HEK293T (cell line): ENCODE measurements around the gene LIMCH1.

Experiments
- CTCF ChIA-PET: fragments of 350-600 bp; formaldehyde crosslinking; extraction: SDS; loops from one replicate; lab custom pipeline; 2021; ENCODE audit warnings: antibody characterized with exemption, inconsistent platforms; lab: Yijun Ruan, JAX
- POLR2A ChIA-PET: fragments of 350-600 bp; formaldehyde crosslinking; extraction: SDS; loops from one replicate; lab custom pipeline; 2020; ENCODE audit warnings: antibody characterized with exemption, inconsistent platforms; lab: Yijun Ruan, JAX
- DNase-seq: peaks from one replicate; pipeline ENCODE4 v3.0.0; 2012; ENCODE audit warnings: mixed read lengths; ENCODE audit errors: extremely low spot score
- ARNT ChIP-seq: fragments of 450-650 bp; IDR thresholded peaks from 2 replicates; pipeline ENCODE4 v1.6.1; 2017; ENCODE audit warnings: mild to moderate bottlenecking
- BHLHE40 ChIP-seq: fragments of 450-650 bp; IDR thresholded peaks from 2 replicates; pipeline ENCODE4 v1.6.1; 2016; ENCODE audit warnings: mild to moderate bottlenecking, moderate library complexity, borderline replicate concordance
- CTBP1 ChIP-seq: fragments of 450-650 bp; IDR thresholded peaks from 2 replicates; pipeline ENCODE4 v1.6.1; 2016; ENCODE audit warnings: borderline replicate concordance
- ELF4 ChIP-seq: fragments of 450-650 bp; IDR thresholded peaks from 2 replicates; pipeline ENCODE4 v1.6.1; 2017; ENCODE audit warnings: antibody characterized with exemption
- FOXA1 ChIP-seq: fragments of 450-650 bp; IDR thresholded peaks from 2 replicates; pipeline ENCODE4 v1.6.1; 2016; ENCODE audit warnings: mild to moderate bottlenecking
- FOXK2 ChIP-seq: fragments of 450-650 bp; IDR thresholded peaks from 2 replicates; pipeline ENCODE4 v1.6.1; 2016; ENCODE audit warnings: mild to moderate bottlenecking
- FOXM1 ChIP-seq: fragments of 450-650 bp; IDR thresholded peaks from 2 replicates; pipeline ENCODE4 v1.6.1; 2017; ENCODE audit warnings: mild to moderate bottlenecking, borderline replicate concordance
- HDGF ChIP-seq: fragments of 450-650 bp; IDR thresholded peaks from 2 replicates; pipeline ENCODE4 v1.6.1; 2017; ENCODE audit warnings: antibody characterized with exemption, borderline replicate concordance
- L3MBTL2 ChIP-seq: fragments of 450-650 bp; conservative IDR thresholded peaks from 2 replicates; pipeline ENCODE4 v1.6.1; 2016; ENCODE audit warnings: mild to moderate bottlenecking
- LEF1 ChIP-seq: fragments of 450-650 bp; IDR thresholded peaks from 2 replicates; pipeline ENCODE4 v1.6.1; 2017; ENCODE audit warnings: mild to moderate bottlenecking, borderline replicate concordance
- NFRKB ChIP-seq: fragments of 450-650 bp; IDR thresholded peaks from 2 replicates; pipeline ENCODE4 v1.6.1; 2016; ENCODE audit warnings: mild to moderate bottlenecking, moderate library complexity
- PKNOX1 ChIP-seq: fragments of 450-650 bp; IDR thresholded peaks from 2 replicates; pipeline ENCODE4 v1.6.1; 2016
- SP1 ChIP-seq: fragments of 450-650 bp; IDR thresholded peaks from 2 replicates; pipeline ENCODE4 v1.6.1; 2017
- SUZ12 ChIP-seq: fragments of 450-650 bp; IDR thresholded peaks from 2 replicates; pipeline ENCODE4 v1.6.1; 2016; ENCODE audit warnings: mild to moderate bottlenecking
- TARDBP ChIP-seq: fragments of 450-650 bp; IDR thresholded peaks from 2 replicates; pipeline ENCODE4 v1.6.1; 2016
- ZNF384 ChIP-seq: fragments of 450-650 bp; IDR thresholded peaks from 2 replicates; pipeline ENCODE4 v1.6.1; 2016

The LIMCH1 gene

GRCh38 chr4:41661442-41662076 is 123.6 kb downstream of the LIMCH1 start:
- CTCF ChIA-PET, result interaction anchor here (0.6 to 1.4 kb wide), 9 partner anchors 225 to 447 kb away, joined by 3 to 8 read pairs (median 4); partner anchors contain the start of gene APBB2

GRCh38 chr4:41665636-41666207 is 127.8 kb downstream of the LIMCH1 start:
- ChIA-PET CTCF (no interaction called here), POLR2A (no interaction called here)
- no peak for TF ChIP-seq CTBP1
- no peak for TF ChIP-seq ARNT
- TF ChIP-seq FOXA1, result no peak
- TF ChIP-seq L3MBTL2, result no peak
- no peak for TF ChIP-seq PKNOX1
- TF ChIP-seq TARDBP, result no peak
- TF ChIP-seq LEF1, result no peak
- TF ChIP-seq FOXK2, result no peak
- TF ChIP-seq BHLHE40, result no peak
- no peak for TF ChIP-seq SP1
- no peak for TF ChIP-seq ZNF384
- no peak for TF ChIP-seq SUZ12
- no peak for TF ChIP-seq FOXM1
- DNase-seq, result no peak

More at GRCh38 chr4:41661442-41662076, 123.6 kb downstream of the LIMCH1 start:
- TF ChIP-seq L3MBTL2 (no peak), NFRKB (no peak), ARNT (no peak), ELF4 (no peak), BHLHE40 (no peak), ZNF384 (no peak), TARDBP (no peak), HDGF (no peak), SUZ12 (no peak), FOXK2 (no peak), FOXM1 (no peak), PKNOX1 (no peak), LEF1 (no peak), SP1 (no peak)
- peak; percentile 65 for DNase-seq
- POLR2A ChIA-PET, result interaction anchor here (1.0 kb wide), 1 partner anchor 381 kb away, joined by 3 read pairs; no protein-coding TSS in a partner anchor

- no peak for DNase-seq
- CTCF ChIA-PET, result interaction anchor here (0.6 to 0.7 kb wide), 3 partner anchors 126 to 304 kb away, joined by 3 to 5 read pairs (median 4); no protein-coding TSS in a partner anchor
These were observed 130.1 kb downstream of the LIMCH1 start for GRCh38 chr4:41668024-41668423.

GRCh38 chr4:41670530-41670929 is 132.6 kb downstream of the LIMCH1 start:
- TF ChIP-seq ELF4, result no peak
- no peak for TF ChIP-seq FOXA1
- TF ChIP-seq SUZ12, result no peak
- no peak for TF ChIP-seq TARDBP
- TF ChIP-seq CTBP1, result no peak
- TF ChIP-seq L3MBTL2, result no peak
- no peak for TF ChIP-seq HDGF
- TF ChIP-seq SP1, result no peak
- TF ChIP-seq NFRKB, result no peak
- TF ChIP-seq BHLHE40, result no peak
- TF ChIP-seq ZNF384, result no peak
- TF ChIP-seq LEF1, result no peak
- no peak for TF ChIP-seq ARNT
- TF ChIP-seq PKNOX1, result no peak
- no peak for TF ChIP-seq FOXM1
- TF ChIP-seq FOXK2, result no peak
- ChIA-PET CTCF (no interaction called here), POLR2A (no interaction called here)
- no peak for DNase-seq

More at GRCh38 chr4:41668024-41668423, 130.1 kb downstream of the LIMCH1 start:
- TF ChIP-seq NFRKB (no peak), ZNF384 (no peak), L3MBTL2 (no peak), LEF1 (no peak), ARNT (no peak)
- POLR2A ChIA-PET, result interaction anchor here (0.7 kb wide), 1 partner anchor 18 kb away, joined by 4 read pairs; no protein-coding TSS in a partner anchor

GRCh38 chr4:41670982-41671381 is 133.0 kb downstream of the LIMCH1 start:
- POLR2A ChIA-PET, result no interaction called here

More at GRCh38 chr4:41670982-41671381, 133.0 kb downstream of the LIMCH1 start:
- CTCF ChIA-PET, result no interaction called here
- no peak for DNase-seq
- TF ChIP-seq L3MBTL2, result no peak
- no peak for TF ChIP-seq ARNT
- TF ChIP-seq TARDBP, result no peak
- TF ChIP-seq FOXA1, result no peak
- TF ChIP-seq HDGF, result no peak
- no peak for TF ChIP-seq SP1
- TF ChIP-seq SUZ12, result no peak
- TF ChIP-seq LEF1, result no peak
- no peak for TF ChIP-seq CTBP1
- TF ChIP-seq FOXM1, result no peak
